Esophagus muscularis mucosa (tissue), 4 donors: Measurements from ENCODE around the gene EHD3.

Experiments used
- CTCF ChIP-seq, 3 experiments: fragments of 200-600 bp in 2 of 3; fragments of 450-650 bp in 1 of 3; sonication (generic) in 2 of 3; IDR thresholded peaks; one replicate each; pipeline ENCODE4 v1.5.1; 2017 to 2019; ENCODE audit warnings: antibody characterized with exemption in 3 of 3, mild to moderate bottlenecking in 2 of 3, moderate library complexity in 1 of 3
- EP300 ChIP-seq: sonication (generic); formaldehyde crosslinking; IDR thresholded peaks from one replicate; pipeline ENCODE4 v1.6.1; 2017; ENCODE audit warnings: antibody characterized with exemption
- POLR2A ChIP-seq: fragments of 450-650 bp; IDR thresholded peaks from one replicate; pipeline ENCODE4 v1.6.1; 2017; ENCODE audit warnings: antibody characterized with exemption, moderate library complexity, mild to moderate bottlenecking, low read depth
- POLR2AphosphoS5 ChIP-seq, 2 donors: sonication (generic); formaldehyde crosslinking; IDR thresholded peaks; one replicate each; pipeline ENCODE4 v1.6.1; 2017; ENCODE audit warnings: antibody characterized with exemption in 2 of 2

GRCh38 chr2:31202833-31203232, 31.1 kb upstream of the EHD3 start:
- TF ChIP-seq CTCF (IDR thresholded peaks at IDR 0.05): no peak
- TF ChIP-seq EP300: no peak
- no peak for TF ChIP-seq POLR2AphosphoS5 (IDR thresholded peaks at IDR 0.05)
- TF ChIP-seq POLR2A: no peak
